KMS-11 (cell line): ENCODE results near the gene GLT8D1.
"Not testable (repeated sequence)": the region's sequence is repeated elsewhere in the genome, so short reads cannot be mapped to it uniquely, and the experiment has no call there.

ENCODE experiments used
- H2AFZ ChIP-seq: fragments of 200-600 bp; sonication (generic); 2 replicates; pipeline ENCODE4 v1.6.1; 2016; ENCODE audit warnings: antibody characterized with exemption, mixed run types, low read depth
- H3K27ac ChIP-seq: fragments of 200-600 bp; sonication (generic); 2 replicates; pipeline ENCODE4 v1.6.1; 2016; ENCODE audit warnings: mild to moderate bottlenecking, mixed run types
- H3K27me3 ChIP-seq: fragments of 200-600 bp; sonication (generic); 2 replicates; pipeline ENCODE4 v1.6.1; 2017; ENCODE audit warnings: mild to moderate bottlenecking, low read depth, mixed run types, moderate library complexity; ENCODE audit not compliant: insufficient read depth
- H3K36me3 ChIP-seq: fragments of 200-600 bp; sonication (generic); 2 replicates; pipeline ENCODE4 v1.6.1; 2017; ENCODE audit warnings: mild to moderate bottlenecking, mixed run types; ENCODE audit not compliant: insufficient read depth
- H3K4me1 ChIP-seq: fragments of 200-600 bp; sonication (generic); 2 replicates; pipeline ENCODE4 v1.6.1; 2016; ENCODE audit warnings: mild to moderate bottlenecking, low read depth, mixed run types; ENCODE audit not compliant: poor library complexity, severe bottlenecking
- H3K4me2 ChIP-seq: fragments of 200-600 bp; sonication (generic); 2 replicates; pipeline ENCODE4 v1.7.0; 2016; ENCODE audit warnings: mild to moderate bottlenecking, mixed run types
- H3K4me3 ChIP-seq: fragments of 200-600 bp; sonication (generic); IDR thresholded peaks from 2 replicates; pipeline ENCODE4 v1.6.1; 2017; ENCODE audit warnings: low read depth, low read length, mixed read lengths; ENCODE audit not compliant: insufficient read depth
- H3K79me2 ChIP-seq: fragments of 200-600 bp; sonication (generic); 2 replicates; pipeline ENCODE4 v1.6.1; 2016; ENCODE audit warnings: low read depth, mixed run types; ENCODE audit not compliant: insufficient read depth
- H3K9ac ChIP-seq: fragments of 200-600 bp; sonication (generic); 2 replicates; pipeline ENCODE4 v1.6.1; 2016; ENCODE audit warnings: mild to moderate bottlenecking, mixed run types
- H4K20me1 ChIP-seq: fragments of 200-600 bp; sonication (generic); 2 replicates; pipeline ENCODE4 v1.6.1; 2016; ENCODE audit warnings: mild to moderate bottlenecking, mixed run types; ENCODE audit not compliant: insufficient read depth
- TF ChIP-seq, protein P1 (sequence below): fragments of 200-600 bp; sonication (generic); conservative IDR thresholded peaks from 2 replicates; pipeline ENCODE4 v1.6.1; 2017; ENCODE audit warnings: low read depth, mild to moderate bottlenecking, antibody characterized with exemption, low read length, moderate library complexity, mixed read lengths

The GLT8D1 gene

DNA sequence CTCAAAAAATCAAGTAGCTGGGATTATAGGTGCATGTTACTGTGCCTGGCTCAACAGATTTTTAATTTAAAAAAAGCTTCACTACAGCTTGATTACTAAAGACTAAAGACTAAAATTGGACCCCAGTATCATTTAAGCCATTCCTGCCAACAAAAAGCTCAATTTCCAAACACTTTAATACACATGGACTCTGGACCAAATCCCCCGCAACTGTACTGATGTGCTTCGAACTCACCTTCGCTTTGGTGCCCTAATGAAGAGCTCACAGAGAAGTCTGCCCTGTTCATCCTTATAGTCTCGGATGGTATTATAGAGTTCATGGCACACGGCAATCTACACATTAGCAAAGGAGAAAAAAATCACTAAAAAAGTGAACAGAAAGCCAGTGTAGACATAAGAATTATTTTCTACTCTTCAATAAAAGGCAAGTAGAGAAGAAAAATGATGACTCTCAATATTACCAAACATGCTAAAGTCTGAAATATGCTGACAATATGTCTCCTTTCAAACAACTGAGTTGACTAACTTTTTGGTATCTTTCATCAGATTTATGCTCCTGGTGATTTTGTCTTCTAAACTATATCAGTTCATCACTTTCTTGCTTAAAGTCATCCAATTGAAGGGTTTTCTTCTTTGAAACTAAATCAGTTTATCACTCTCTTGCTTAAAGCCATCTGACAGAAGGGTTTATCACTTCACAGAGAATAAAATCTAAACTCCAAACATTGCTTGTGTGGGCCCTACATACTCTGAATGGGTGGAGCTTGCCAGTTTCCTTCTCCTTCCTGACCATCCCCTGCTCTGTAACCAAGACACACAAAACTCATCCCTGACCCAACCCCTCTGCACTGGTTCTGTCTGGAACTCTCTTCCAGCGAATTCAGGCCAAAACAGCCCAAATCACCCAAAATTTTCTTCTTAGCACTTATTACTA, 27.1 kb downstream of the GLT8D1 start:
- no peak overlapping the region for H3K9ac ChIP-seq
- peaks cover 35% of the 10 kb centered on the region for H3K4me1 ChIP-seq
- H3K27me3 ChIP-seq: no peaks in the 10 kb centered on the region
- no peak overlapping the region for H2AFZ ChIP-seq
- H3K79me2 ChIP-seq: peaks cover 12% of the 10 kb centered on the region; the same call in 1 of the 2 replicates
- H3K4me2 ChIP-seq: no peak overlapping the region
- no peak overlapping the region for H3K27ac ChIP-seq
- H4K20me1 ChIP-seq: no peaks in the 10 kb centered on the region
- TF ChIP-seq, protein P1, sequence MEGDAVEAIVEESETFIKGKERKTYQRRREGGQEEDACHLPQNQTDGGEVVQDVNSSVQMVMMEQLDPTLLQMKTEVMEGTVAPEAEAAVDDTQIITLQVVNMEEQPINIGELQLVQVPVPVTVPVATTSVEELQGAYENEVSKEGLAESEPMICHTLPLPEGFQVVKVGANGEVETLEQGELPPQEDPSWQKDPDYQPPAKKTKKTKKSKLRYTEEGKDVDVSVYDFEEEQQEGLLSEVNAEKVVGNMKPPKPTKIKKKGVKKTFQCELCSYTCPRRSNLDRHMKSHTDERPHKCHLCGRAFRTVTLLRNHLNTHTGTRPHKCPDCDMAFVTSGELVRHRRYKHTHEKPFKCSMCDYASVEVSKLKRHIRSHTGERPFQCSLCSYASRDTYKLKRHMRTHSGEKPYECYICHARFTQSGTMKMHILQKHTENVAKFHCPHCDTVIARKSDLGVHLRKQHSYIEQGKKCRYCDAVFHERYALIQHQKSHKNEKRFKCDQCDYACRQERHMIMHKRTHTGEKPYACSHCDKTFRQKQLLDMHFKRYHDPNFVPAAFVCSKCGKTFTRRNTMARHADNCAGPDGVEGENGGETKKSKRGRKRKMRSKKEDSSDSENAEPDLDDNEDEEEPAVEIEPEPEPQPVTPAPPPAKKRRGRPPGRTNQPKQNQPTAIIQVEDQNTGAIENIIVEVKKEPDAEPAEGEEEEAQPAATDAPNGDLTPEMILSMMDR: no peak
- H3K4me3 ChIP-seq: no peak overlapping the region
- H3K36me3 ChIP-seq: no peaks in the 10 kb centered on the region

DNA sequence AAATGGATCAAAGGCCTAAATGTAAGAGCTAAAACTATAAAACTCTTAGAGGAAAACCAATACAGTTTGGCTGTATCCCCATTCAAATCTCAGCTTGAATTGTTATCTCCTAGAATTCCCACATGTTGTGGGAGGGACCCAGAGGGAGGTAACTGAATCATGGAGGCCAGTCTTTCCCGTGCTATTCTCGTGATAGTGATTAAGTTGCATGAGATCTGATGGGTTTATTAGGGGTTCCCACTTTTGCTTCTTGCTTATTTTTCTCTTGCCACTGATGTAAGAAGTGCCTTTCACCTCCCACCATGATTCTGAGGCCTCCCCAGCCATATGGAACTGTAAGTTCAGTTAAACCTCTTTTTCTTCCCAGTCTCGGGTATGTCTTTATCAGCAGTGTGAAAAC, 29.4 kb downstream of the GLT8D1 start:
- not testable (repeated sequence) for H3K36me3 ChIP-seq

DNA sequence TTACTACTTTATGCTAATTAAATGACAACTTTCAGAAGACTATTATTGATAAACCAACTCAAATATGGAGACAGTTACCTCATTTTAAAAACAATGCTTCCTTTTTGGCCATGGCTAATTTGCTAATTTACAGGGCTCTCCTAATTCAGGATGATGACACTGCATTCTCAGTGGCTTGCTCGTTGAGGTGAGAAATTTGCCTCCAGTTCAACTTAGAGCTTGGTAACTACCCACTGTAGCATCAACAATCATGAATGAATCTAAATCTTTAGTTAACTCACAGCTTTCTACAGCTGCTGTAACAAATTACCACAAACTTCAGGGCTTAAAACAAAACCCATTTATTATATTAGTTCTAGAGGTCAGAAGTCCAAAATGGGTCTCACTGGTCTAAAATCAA, 33.9 kb downstream of the GLT8D1 start:
- H3K27me3 ChIP-seq: no peaks in the 10 kb centered on the region
- TF ChIP-seq, protein P1: no peak
- H3K36me3 ChIP-seq: no peaks in the 10 kb centered on the region
- peak overlapping the region; percentile 39; the same call in 1 of the 2 replicates for H3K4me2 ChIP-seq
- H3K4me3 ChIP-seq: no peak overlapping the region
- peak overlapping the region; percentile 63 for H3K27ac ChIP-seq
- no peak overlapping the region for H3K9ac ChIP-seq
- H3K4me1 ChIP-seq: peaks cover 31% of the 10 kb centered on the region
- no peaks in the 10 kb centered on the region for H4K20me1 ChIP-seq
- H2AFZ ChIP-seq: no peak overlapping the region
- H3K79me2 ChIP-seq: no peaks in the 10 kb centered on the region

More for the DNA sequence above, 29.4 kb downstream of the GLT8D1 start:
- H3K4me2 ChIP-seq, H2AFZ ChIP-seq, H3K4me3 ChIP-seq, H3K9ac ChIP-seq, H3K79me2 ChIP-seq, H3K27me3 ChIP-seq, H4K20me1 ChIP-seq, H3K27ac ChIP-seq: not testable (repeated sequence)
- H3K4me1 ChIP-seq: peaks cover 33% of the 10 kb centered on the region

DNA sequence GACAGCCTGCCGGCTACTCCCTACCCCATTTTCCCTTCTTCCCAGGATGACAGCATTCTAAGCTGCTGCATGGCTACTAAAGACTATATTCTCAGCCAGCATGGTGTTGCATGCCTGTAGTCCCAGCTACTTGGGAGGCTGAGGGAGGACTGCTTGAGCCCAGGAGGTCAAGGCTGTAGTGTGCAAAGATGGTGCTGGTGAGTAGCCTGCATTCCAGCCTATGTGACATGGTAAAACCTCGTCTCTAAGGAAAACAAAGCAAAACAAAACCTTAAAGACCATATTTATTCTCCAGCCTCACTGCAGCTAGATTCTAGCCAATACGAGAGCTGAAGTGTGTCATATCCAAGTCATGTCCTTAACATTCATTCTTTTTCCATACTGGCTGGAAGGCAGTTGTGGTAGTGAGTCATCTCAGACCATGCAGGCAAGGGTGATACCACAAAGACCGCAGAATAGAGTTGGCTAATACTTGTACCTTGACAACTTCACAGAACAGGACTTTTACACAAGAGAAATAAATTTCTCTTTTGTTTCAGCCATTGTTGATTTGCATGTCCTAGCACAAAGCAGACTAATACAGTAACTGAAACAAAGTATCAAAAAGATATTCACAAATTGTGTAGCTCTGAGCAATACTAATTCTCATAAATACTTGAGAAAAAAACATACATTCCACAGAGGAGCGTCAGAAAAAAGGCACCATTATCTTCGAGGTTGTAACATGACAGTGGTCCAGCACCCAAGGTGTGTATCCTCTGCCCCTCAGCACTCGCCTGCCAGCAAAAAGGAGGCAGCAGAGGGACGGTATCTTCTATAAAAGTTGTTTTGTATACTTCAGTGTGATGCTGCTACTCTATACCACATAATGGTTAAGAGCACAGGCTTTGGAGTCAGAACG, 34.7 kb downstream of the GLT8D1 start:
- peak overlapping the region; percentile 19; the same call in 1 of the 2 replicates for H3K9ac ChIP-seq
- TF ChIP-seq, protein P1: no peak
- peak overlapping the region; percentile 63 for H3K27ac ChIP-seq

More for the DNA sequence above, 34.7 kb downstream of the GLT8D1 start:
- H3K4me3 ChIP-seq: no peak overlapping the region
- no peaks in the 10 kb centered on the region for H4K20me1 ChIP-seq
- no peaks in the 10 kb centered on the region for H3K36me3 ChIP-seq
- no peaks in the 10 kb centered on the region for H3K79me2 ChIP-seq
- H3K4me2 ChIP-seq: peak overlapping the region; percentile 39
- H3K4me1 ChIP-seq: peaks cover 31% of the 10 kb centered on the region
- no peaks in the 10 kb centered on the region for H3K27me3 ChIP-seq
- H2AFZ ChIP-seq: no peak overlapping the region
